UCSD-AML1 (cell line): Measurements from ENCODE around the gene FOXP1.

ENCODE experiments used
- DNase-seq: peaks from one replicate; lab custom pipeline; 2025; ENCODE audit not compliant: unreplicated experiment; lab: John Stamatoyannopoulos, UW

The FOXP1 gene

DNA sequence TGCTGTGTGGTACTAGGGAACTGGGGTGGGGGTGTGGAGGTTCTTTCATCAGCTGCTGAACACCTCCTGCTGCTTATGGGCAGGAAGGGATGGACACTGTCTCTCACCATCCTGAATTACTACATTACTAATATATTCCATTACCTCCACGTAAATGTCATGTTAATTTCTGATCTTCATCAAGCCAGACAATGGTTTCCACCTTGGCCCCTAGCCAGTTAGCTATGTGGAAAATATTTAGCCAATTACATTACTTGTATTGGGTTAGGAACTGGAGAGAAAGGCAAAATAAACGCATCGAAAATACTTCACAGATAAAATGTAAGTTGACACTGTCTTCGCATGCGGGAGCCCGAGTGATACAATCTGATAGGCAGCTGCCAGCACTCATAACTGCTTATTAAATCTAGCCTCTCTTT lies 95.1 kb downstream of the FOXP1 start:
- DNase-seq = no peak

- no peak for DNase-seq
These were observed 96.1 kb downstream of the FOXP1 start for GRCh38 chr3:71487418-71487817.

DNA sequence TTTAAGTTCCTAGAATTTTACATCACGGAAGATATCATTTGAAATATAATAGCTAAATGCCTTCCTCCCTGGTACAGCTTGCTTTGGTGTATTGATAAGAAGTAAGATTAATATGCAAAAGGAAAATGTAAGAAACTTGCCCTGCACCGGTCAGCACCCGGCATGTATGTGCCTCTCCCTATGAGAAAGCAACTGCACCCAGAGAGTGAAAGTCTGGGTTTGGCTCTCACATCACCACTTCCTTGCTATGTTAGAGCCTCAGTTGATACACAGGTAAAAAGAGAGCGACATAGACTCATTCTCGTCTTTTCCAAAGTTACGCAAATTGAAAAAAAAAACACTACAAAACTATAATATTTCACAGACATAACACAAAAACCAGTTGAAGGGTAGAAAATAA lies 96.7 kb downstream of the FOXP1 start:
- DNase-seq = no peak

DNA sequence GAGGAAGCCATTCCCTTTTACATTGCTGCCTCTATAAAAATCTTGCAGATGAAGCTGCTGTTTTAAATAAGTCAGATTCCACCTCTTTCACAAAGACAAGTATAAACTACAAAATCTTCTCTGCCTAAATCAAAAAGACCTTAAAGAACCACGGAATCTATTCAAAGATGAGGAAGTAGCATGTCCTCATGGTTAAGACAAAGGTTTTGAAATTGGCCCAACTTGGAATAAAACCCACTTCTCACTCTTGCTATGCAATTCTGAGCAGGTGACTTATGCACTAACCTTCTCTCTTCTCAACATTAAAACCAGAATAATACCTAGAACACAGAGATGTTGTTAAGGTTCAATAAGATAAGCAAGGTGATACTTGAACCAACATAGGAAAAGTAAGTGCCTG lies 97.6 kb downstream of the FOXP1 start:
- DNase-seq = no peak

GRCh38 chr3:71484452-71484851 lies 99.1 kb downstream of the FOXP1 start:
- DNase-seq = no peak

DNA sequence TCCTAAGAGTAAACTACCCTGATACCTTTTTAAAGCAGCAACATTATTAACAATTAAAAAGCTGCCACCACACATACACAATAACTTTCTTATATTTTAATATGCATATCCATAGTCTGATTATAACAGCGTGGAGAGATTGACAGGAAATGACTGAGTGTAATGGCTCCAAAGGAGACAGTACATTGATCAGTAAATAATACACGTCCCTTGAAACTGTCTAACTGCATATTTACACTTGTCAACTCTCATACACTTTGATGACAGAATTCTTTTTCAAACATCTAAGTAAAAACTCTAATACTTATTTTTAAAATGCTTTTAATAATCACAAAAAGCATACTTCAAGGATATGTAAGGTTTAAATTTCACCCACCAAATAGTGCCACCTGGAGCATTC lies 99.5 kb downstream of the FOXP1 start:
- no peak for DNase-seq

DNA sequence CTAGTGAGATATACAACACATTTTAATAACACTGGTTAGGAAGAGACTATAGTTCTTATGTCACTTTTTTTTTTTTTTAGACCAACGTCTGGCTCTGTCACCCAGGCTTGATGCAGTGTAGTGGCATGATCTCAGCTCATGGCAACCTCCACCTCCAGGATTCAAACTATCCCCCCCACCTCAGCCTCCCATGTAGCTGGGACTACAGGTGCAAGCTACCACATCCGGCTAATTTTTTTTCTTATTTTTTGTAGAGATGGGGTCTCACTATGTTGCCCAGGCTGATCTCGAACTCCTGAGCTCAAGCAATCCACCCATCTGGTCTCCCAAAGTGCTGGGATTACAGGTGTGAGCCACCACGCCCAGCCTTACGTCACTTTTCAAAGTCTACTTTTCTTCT lies 100.8 kb downstream of the FOXP1 start:
- DNase-seq = no peak

DNA sequence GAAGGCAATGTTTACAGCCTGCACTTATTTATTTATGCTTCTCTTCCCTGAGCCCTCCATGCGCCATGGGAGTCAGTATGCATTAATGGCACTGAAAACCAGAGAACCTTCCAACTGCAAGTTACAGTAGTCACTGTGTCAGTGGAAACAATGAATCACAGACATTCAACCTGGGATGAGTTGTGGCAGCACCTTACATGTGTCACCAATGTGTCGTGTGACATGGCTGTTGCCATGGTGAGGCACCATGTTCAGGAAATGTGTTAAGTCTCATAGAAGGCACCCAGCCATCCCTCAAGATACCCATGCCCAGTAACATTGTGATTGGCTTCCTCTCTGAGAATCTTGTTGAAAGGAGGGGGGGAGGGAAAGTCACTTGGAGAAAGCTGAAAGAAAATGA lies 105.0 kb downstream of the FOXP1 start:
- no peak for DNase-seq

- DNase-seq = no peak
These were observed 106.6 kb downstream of the FOXP1 start for GRCh38 chr3:71476950-71477349.

DNA sequence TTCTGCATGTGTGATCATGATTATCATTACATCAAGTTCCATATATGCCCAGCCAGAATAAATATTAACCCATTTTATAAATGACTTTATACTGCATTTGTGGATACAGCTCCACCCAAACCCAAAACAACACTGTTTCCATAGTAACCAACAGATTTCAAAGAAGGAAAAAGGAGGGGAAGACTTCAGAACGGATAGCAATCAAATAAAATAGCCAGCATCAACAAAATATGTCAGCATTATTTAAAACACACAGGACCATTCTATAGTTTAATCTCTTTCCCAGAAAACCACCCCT lies 114.4 kb downstream of the FOXP1 start:
- no peak for DNase-seq

GRCh38 chr3:71468311-71469137 lies 115.0 kb downstream of the FOXP1 start:
- no peak for DNase-seq

- DNase-seq = no peak
These were observed 117.0 kb downstream of the FOXP1 start for GRCh38 chr3:71466483-71466882.

DNA sequence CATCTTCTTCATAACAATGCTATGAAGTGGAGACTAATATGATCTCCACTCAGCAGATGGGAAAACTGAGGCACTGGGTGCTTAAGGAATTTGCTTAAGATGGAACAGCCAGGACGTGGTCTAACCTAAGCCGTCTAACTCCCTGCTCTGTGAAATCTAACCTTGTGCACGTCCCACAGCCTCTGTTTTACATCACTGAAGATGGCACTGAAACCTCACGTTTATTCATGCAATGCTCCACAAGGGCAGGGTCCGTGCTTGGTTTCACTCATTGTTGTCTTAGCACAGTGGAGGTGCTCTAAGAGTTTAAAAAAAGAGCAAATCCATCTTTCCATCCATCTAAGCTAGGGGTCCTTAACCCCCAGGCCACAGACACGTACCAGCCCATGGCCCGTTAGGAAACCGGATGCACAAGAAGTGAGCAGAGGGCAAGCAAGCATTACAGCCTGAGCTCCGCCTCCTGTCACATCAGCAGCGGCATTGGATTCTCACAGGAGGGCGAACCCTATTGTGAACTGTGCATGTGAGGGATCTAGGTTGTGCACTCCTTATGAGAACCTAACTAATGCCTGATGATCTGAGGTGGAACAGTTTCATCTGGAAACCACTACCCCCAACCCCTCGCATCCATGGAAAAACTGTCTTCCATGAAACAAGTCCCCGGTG lies 118.0 kb downstream of the FOXP1 start:
- no peak for DNase-seq

DNA sequence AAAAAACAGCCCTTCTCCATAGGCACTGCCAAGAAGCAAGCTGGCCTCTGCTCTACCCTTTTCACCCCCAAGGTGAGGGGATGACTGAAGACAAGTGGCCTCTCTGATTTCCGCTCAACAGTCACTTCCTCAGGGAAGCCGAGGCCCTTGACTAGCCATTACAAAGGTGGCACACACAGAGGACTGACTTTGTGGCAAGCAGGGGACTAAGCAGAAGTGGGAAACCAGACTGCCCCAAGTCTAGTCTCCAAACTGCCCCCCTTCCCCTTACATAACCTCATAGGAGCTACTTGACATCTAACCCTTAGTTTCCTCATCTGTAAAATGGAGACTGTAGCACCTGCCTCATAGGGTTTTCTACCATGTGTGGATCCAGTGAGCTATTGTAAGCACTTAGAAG lies 118.9 kb downstream of the FOXP1 start:
- DNase-seq = no peak

GRCh38 chr3:71463617-71464016 lies 119.9 kb downstream of the FOXP1 start:
- no peak for DNase-seq

- no peak for DNase-seq
These were observed 120.9 kb downstream of the FOXP1 start for GRCh38 chr3:71462586-71462985.

- no peak for DNase-seq
These were observed 121.6 kb downstream of the FOXP1 start for GRCh38 chr3:71461749-71462483.

DNA sequence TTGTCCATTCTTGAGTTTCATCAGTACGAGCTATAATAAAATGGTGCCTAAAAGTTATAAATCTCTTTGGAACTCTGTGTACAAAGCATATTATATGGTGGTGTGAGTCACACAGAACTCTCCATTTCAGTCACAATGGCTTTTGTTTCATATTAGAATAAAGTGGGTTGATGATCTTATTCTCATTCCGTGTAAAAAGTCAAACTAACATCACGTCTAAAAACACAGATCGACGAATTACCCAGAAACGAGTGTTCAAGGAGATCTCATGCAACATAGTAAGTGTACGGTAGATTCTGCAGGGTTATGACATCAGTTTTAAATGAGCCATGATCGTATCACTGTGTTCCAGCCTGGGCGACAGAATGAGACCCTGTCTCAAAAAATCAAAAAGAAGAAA lies 122.4 kb downstream of the FOXP1 start:
- DNase-seq = no peak

DNA sequence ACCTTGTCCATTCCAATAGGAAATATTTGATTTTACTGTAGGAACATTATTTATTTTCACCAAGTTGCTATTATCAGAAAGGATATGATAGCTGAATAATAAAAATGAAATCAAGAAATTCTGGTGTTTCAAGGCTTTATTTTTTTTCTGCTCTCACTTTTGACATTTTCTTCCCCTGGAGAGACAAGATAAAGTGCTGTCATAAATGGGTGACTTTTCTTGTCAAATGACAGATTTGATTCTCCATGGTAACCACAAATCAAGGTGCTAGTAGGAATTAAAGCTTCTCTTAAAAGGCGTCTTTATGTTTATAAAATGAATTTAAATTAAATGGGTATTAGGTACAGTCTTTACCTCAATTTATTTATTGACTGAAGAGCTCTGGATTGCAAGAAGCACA lies 124.6 kb downstream of the FOXP1 start:
- no peak for DNase-seq

GRCh38 chr3:71456826-71457225 lies 126.7 kb downstream of the FOXP1 start:
- DNase-seq = no peak

DNA sequence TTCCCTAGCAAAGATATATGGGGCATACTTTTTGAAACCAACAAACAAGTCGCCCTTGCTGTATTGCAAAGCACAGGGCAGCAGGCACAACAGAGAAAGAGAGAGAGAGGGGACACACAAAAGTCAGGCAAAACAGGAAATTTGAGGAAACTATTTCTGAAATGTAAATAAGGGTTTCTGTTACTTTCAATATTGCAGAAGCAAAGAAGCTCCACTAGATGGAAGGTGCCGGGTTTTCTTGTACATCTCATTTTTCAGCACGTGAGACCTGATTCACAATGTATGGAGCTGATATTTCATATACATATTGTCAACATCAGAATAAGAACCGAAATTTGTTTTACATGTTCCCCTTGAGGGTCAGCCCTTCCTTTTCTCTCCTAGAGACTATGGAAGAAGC lies 127.4 kb downstream of the FOXP1 start:
- no peak for DNase-seq
